ENCODE results near the gene PRDM11. TPM values are rescaled to one million over a fixed set of nuclear protein-coding genes. Genes with fewer than 3 reads are reported as not detected.

Gene PRDM11
- total and polyA plus RNA-seq, 10 of the 15 experiments (the other 5 are each of a cell fraction or from before 2014, with no cell fraction given): 0.03 to 2.4 (median 0.53) TPM

DNA sequence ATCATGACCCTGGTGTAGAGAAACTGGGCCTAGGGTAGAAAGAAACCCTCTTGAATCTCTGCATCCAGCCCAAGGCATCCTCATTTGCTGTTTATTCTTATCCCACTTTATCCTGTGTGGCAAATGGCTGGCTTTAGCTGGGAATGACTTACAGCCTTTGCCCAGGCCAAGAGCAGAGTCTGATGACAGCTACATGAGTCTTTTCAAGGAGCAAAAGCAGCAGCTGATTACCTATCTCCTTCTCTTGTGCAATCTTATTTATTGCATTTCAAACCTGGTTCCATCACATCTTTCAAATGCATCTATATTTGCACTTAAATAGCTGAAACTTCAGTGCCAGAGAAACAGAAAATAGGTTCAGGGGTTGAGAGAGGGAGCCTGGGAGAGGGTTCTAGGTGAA lies 113.6 kb downstream of the PRDM11 start (continued):
- TF ChIP-seq, protein P1, sequence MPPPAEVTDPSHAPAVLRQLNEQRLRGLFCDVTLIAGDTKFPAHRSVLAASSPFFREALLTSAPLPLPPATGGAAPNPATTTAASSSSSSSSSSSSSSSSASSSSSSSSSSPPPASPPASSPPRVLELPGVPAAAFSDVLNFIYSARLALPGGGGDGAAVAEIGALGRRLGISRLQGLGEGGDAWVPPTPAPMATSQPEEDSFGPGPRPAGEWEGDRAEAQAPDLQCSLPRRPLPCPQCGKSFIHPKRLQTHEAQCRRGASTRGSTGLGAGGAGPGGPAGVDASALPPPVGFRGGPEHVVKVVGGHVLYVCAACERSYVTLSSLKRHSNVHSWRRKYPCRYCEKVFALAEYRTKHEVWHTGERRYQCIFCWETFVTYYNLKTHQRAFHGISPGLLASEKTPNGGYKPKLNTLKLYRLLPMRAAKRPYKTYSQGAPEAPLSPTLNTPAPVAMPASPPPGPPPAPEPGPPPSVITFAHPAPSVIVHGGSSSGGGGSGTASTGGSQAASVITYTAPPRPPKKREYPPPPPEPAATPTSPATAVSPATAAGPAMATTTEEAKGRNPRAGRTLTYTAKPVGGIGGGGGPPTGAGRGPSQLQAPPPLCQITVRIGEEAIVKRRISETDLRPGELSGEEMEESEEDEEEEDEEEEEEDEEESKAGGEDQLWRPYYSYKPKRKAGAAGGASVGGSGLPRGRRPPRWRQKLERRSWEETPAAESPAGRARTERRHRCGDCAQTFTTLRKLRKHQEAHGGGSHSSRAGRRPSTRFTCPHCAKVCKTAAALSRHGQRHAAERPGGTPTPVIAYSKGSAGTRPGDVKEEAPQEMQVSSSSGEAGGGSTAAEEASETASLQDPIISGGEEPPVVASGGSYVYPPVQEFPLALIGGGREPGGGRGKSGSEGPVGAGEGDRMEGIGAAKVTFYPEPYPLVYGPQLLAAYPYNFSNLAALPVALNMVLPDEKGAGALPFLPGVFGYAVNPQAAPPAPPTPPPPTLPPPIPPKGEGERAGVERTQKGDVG (CRISPR knock-in tag; IDR thresholded peaks at IDR 0.05): no peak
- TF ChIP-seq SUPT20H (IDR thresholded peaks at IDR 0.05; ENCODE audit: borderline replicate concordance, control insufficient read depth, low read depth, low read length) (no peak), GABPA (IDR thresholded peaks at IDR 0.05; ENCODE audit: low read depth) (no peak), CREB1 (IDR thresholded peaks at IDR 0.05; ENCODE audit: low read depth) (no peak), TCF7 (IDR thresholded peaks at IDR 0.05; ENCODE audit: borderline replicate concordance) (no peak), TARDBP (IDR thresholded peaks at IDR 0.05; ENCODE audit: borderline replicate concordance) (no peak)

DNA sequence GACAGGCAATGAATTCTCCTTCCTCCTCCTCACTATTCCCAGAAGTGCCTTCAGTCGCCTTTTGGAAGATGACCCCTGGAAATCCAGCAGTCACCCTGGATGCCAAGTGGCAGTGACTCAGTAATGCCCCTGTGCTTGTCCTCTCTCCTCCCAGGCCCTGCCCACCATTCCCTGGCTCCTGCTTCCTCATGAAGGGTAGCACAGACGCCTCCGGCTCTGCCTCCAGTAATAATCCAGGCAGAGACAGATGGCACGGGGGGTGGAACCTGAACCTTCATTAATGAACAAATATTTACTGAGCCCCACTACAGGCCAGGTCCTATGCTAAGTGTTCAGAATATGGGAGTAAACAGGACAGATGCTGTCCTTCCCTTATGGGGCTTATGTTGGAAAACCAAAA lies 116.5 kb downstream of the PRDM11 start:
- Histone ChIP-seq H2AFZ (ENCODE audit: control insufficient read depth, low read depth, low read length) (no peak overlapping the region), H4K20me1 (ENCODE audit: control insufficient read depth, insufficient read depth) (no peaks in the 10 kb centered on the region), H3K9me3 (replicated peaks; ENCODE audit: control insufficient read depth, insufficient read depth, low read length) (no peaks in the 10 kb centered on the region), H3K36me3 (ENCODE audit: control insufficient read depth in 2 of 2, insufficient read depth in 2 of 2, low read length in 1 of 2) (no peaks in the 10 kb centered on the region), H3K79me2 (ENCODE audit: control insufficient read depth, insufficient read depth, low read length) (no peaks in the 10 kb centered on the region), H3K9ac (ENCODE audit: control insufficient read depth, insufficient read depth, low read length) (no peak overlapping the region), H3K4me2 (ENCODE audit: control insufficient read depth, insufficient read depth) (no peak overlapping the region), H3K4me1 (ENCODE audit: control insufficient read depth, insufficient read depth, low read length) (no peaks in the 10 kb centered on the region), H3K4me3 (no peak overlapping the region), H3K27me3 (replicated peaks in 1 of 2; ENCODE audit: control insufficient read depth in 2 of 2, insufficient read depth in 2 of 2, low read length in 1 of 2) (peaks cover 3% of the 10 kb centered on the region in 2 experiments), H3K27ac (ENCODE audit: control insufficient read depth, insufficient read depth) (no peak overlapping the region)
- SMC1A ChIA-PET (ENCODE audit: uncharacterized antibody, unreplicated experiment): no interaction called here
- no TSS peak for BruUV-seq (replicated peaks)
- POLR2A ChIA-PET: no interaction called here
- WGBS (ENCODE audit: insufficient coverage, insufficient replicate concordance, low lambda C conversion rate, missing lambda C conversion rate): 20% methylated on average over 4 of the region's 4 CpGs
- intact Hi-C loops (cut with micrococcal nuclease; ENCODE audit: unreplicated experiment): no loop called here
- RAD21 ChIA-PET (ENCODE audit: unreplicated experiment): no interaction called here
- DNase-seq (ENCODE audit: low read depth, low spot score): no peak
- CTCF ChIA-PET: no interaction called here
- no peak for ATAC-seq
- no peak for FAIRE-seq
- in situ Hi-C loops (cut with MboI): no loop called here
- no peak for TF ChIP-seq FOXM1 (IDR thresholded peaks at IDR 0.05; ENCODE audit: low read depth, low read length)
- no peak for TF ChIP-seq CBX3 (IDR thresholded peaks at IDR 0.05; ENCODE audit: borderline replicate concordance, low read depth)
- no peak for TF ChIP-seq BMI1 (IDR thresholded peaks at IDR 0.05; ENCODE audit: borderline replicate concordance)
- TF ChIP-seq, protein P2, sequence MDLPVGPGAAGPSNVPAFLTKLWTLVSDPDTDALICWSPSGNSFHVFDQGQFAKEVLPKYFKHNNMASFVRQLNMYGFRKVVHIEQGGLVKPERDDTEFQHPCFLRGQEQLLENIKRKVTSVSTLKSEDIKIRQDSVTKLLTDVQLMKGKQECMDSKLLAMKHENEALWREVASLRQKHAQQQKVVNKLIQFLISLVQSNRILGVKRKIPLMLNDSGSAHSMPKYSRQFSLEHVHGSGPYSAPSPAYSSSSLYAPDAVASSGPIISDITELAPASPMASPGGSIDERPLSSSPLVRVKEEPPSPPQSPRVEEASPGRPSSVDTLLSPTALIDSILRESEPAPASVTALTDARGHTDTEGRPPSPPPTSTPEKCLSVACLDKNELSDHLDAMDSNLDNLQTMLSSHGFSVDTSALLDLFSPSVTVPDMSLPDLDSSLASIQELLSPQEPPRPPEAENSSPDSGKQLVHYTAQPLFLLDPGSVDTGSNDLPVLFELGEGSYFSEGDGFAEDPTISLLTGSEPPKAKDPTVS (IDR thresholded peaks at IDR 0.05; ENCODE audit: low read depth, low read length): no peak
- no peak for TF ChIP-seq LARP7 (IDR thresholded peaks at IDR 0.05)
- TF ChIP-seq, protein P3, sequence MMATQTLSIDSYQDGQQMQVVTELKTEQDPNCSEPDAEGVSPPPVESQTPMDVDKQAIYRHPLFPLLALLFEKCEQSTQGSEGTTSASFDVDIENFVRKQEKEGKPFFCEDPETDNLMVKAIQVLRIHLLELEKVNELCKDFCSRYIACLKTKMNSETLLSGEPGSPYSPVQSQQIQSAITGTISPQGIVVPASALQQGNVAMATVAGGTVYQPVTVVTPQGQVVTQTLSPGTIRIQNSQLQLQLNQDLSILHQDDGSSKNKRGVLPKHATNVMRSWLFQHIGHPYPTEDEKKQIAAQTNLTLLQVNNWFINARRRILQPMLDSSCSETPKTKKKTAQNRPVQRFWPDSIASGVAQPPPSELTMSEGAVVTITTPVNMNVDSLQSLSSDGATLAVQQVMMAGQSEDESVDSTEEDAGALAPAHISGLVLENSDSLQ (IDR thresholded peaks at IDR 0.05): no peak
- TF ChIP-seq BCL11A (IDR thresholded peaks at IDR 0.05; ENCODE audit: low read depth, low read length): no peak
- TF ChIP-seq, protein P4, sequence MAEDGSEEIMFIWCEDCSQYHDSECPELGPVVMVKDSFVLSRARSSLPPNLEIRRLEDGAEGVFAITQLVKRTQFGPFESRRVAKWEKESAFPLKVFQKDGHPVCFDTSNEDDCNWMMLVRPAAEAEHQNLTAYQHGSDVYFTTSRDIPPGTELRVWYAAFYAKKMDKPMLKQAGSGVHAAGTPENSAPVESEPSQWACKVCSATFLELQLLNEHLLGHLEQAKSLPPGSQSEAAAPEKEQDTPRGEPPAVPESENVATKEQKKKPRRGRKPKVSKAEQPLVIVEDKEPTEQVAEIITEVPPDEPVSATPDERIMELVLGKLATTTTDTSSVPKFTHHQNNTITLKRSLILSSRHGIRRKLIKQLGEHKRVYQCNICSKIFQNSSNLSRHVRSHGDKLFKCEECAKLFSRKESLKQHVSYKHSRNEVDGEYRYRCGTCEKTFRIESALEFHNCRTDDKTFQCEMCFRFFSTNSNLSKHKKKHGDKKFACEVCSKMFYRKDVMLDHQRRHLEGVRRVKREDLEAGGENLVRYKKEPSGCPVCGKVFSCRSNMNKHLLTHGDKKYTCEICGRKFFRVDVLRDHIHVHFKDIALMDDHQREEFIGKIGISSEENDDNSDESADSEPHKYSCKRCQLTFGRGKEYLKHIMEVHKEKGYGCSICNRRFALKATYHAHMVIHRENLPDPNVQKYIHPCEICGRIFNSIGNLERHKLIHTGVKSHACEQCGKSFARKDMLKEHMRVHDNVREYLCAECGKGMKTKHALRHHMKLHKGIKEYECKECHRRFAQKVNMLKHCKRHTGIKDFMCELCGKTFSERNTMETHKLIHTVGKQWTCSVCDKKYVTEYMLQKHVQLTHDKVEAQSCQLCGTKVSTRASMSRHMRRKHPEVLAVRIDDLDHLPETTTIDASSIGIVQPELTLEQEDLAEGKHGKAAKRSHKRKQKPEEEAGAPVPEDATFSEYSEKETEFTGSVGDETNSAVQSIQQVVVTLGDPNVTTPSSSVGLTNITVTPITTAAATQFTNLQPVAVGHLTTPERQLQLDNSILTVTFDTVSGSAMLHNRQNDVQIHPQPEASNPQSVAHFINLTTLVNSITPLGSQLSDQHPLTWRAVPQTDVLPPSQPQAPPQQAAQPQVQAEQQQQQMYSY (CRISPR knock-in tag; IDR thresholded peaks at IDR 0.05): no peak
- TF ChIP-seq EZH2 (IDR thresholded peaks at IDR 0.05; ENCODE audit: borderline replicate concordance, control insufficient read depth, low read depth, low read length): no peak
